GM12878 (cell line): ENCODE data around the gene PIEZO2. TPM values are rescaled to one million over a fixed set of nuclear protein-coding genes. Genes with fewer than 3 reads are reported as not detected.

Experiments
- ATAC-seq: fragments of 200-7000 bp; cut with Tn5 transposase; 3 replicates; pipeline ENCODE4 v1.9.1; 2020; ENCODE audit warnings: mild to moderate bottlenecking, moderate library complexity
- BruUV-seq: library from RNA; stranded (reverse); fragments of 400-500 nt; replicated peaks from 2 replicates; lab custom pipeline; 2021; lab: Mats Ljungman, UMichigan
- CTCF ChIA-PET: fragments of 300-600 bp; sonication (Branson Sonifier 250); formaldehyde crosslinking; extraction: SDS; loops from one replicate; lab custom pipeline; 2021; ENCODE audit warnings: inconsistent platforms; lab: Yijun Ruan, JAX
- POLR2A ChIA-PET: fragments of 350-600 bp; formaldehyde crosslinking; extraction: SDS; loops from one replicate; lab custom pipeline; 2021; ENCODE audit warnings: inconsistent platforms; lab: Charles Lee
- RAD21 ChIA-PET: fragments of 300-600 bp; sonication (Branson Sonifier 250); formaldehyde crosslinking; loops from one replicate; lab custom pipeline; 2023; ENCODE audit warnings: antibody characterized with exemption; ENCODE audit not compliant: unreplicated experiment; lab: Charles Lee
- SMC1A ChIA-PET: fragments of 300-600 bp; sonication (Branson Sonifier 250); formaldehyde crosslinking; loops from one replicate; lab custom pipeline; 2023; ENCODE audit not compliant: unreplicated experiment, uncharacterized antibody; lab: Charles Lee
- DNase-seq: peaks from one replicate; pipeline ENCODE4 v3.0.0-alpha.2; 2011; ENCODE audit warnings: low read depth, low spot score
- FAIRE-seq: peaks from 3 replicates; lab custom pipeline; 2011; peaks lifted over from hg19 to GRCh38; lab: Jason Lieb, UNC
- H2AFZ ChIP-seq: 2 replicates; pipeline ENCODE4 v1.6.0; 2011; ENCODE audit warnings: low read depth, low read length, control low read depth; ENCODE audit not compliant: control insufficient read depth
- H3K27ac ChIP-seq: 2 replicates; pipeline ENCODE4 v1.5.1; 2011; ENCODE audit warnings: control low read depth; ENCODE audit not compliant: control insufficient read depth, insufficient read depth
- H3K27me3 ChIP-seq, 2 experiments: replicated peaks in 1 of 2; 2 replicates each; pipeline versions ENCODE4 v1.6.0 to v1.6.1; 2011; ENCODE audit warnings: low read length in 1 of 2; ENCODE audit not compliant: control insufficient read depth in 2 of 2, insufficient read depth in 2 of 2
- H3K36me3 ChIP-seq, 2 experiments: 2 replicates each; pipeline ENCODE4 v1.5.1; 2011; ENCODE audit warnings: low read length in 1 of 2; ENCODE audit not compliant: control insufficient read depth in 2 of 2, insufficient read depth in 2 of 2
- H3K4me1 ChIP-seq: 2 replicates; pipeline ENCODE4 v1.6.1; 2011; ENCODE audit warnings: mild to moderate bottlenecking, low read length, moderate library complexity, mixed read lengths; ENCODE audit not compliant: control insufficient read depth, insufficient read depth
- H3K4me2 ChIP-seq: 2 replicates; pipeline ENCODE4 v1.6.0; 2011; ENCODE audit warnings: control low read depth; ENCODE audit not compliant: control insufficient read depth, insufficient read depth
- H3K4me3 ChIP-seq: fragments of 200-600 bp; sonication (generic); 2 replicates; pipeline ENCODE4 v1.5.1; 2016
- H3K79me2 ChIP-seq: 2 replicates; pipeline ENCODE4 v1.6.0; 2011; ENCODE audit warnings: low read length; ENCODE audit not compliant: control insufficient read depth, insufficient read depth
- H3K9ac ChIP-seq: 2 replicates; pipeline ENCODE4 v1.8.0; 2011; ENCODE audit warnings: low read length, control low read depth, mixed read lengths; ENCODE audit not compliant: control insufficient read depth, insufficient read depth
- H3K9me3 ChIP-seq: replicated peaks from 3 replicates; pipeline ENCODE4 v1.5.1; 2011; ENCODE audit warnings: mild to moderate bottlenecking, low read length; ENCODE audit not compliant: control insufficient read depth, insufficient read depth
- H4K20me1 ChIP-seq: 2 replicates; pipeline ENCODE4 v1.6.0; 2011; ENCODE audit not compliant: control insufficient read depth, insufficient read depth
- BHLHE40 ChIP-seq, 2 experiments: fragments of 450-650 bp in 1 of 2; IDR thresholded peaks; 2 replicates each; pipeline ENCODE4 v1.6.1; 2011 to 2017; ENCODE audit warnings: low read depth in 2 of 2, borderline replicate concordance in 1 of 2, improper control_type of control experiment in 1 of 2, low read length in 1 of 2, mild to moderate bottlenecking in 1 of 2
- ELK1 ChIP-seq: IDR thresholded peaks from 2 replicates; pipeline ENCODE4 v1.6.1; 2012; ENCODE audit warnings: low read depth, low read length, improper control_type of control experiment
- MXI1 ChIP-seq: fragments of 150-350 bp; IDR thresholded peaks from 2 replicates; pipeline ENCODE4 v1.6.1; 2011; ENCODE audit warnings: low read depth, mild to moderate bottlenecking, inconsistent platforms, low read length, improper control_type of control experiment
- NBN ChIP-seq: fragments of 450-650 bp; IDR thresholded peaks from 2 replicates; pipeline ENCODE4 v1.6.1; 2016
- NFYB ChIP-seq: IDR thresholded peaks from 2 replicates; pipeline ENCODE4 v1.6.1; 2011; ENCODE audit warnings: low read depth, mild to moderate bottlenecking, low read length, improper control_type of control experiment, moderate library complexity; ENCODE audit not compliant: insufficient read depth
- POLR2AphosphoS2 ChIP-seq: IDR thresholded peaks from 2 replicates; pipeline ENCODE4 v1.6.1; 2011; ENCODE audit warnings: low read depth, mild to moderate bottlenecking, low read length, improper control_type of control experiment, moderate library complexity
- RAD21 ChIP-seq: IDR thresholded peaks from 2 replicates; pipeline ENCODE4 v1.6.1; 2011; ENCODE audit warnings: mild to moderate bottlenecking, low read depth, low read length, moderate library complexity; ENCODE audit not compliant: insufficient read depth
- RELA ChIP-seq: fragments of 450-650 bp; IDR thresholded peaks from 2 replicates; pipeline ENCODE4 v1.8.0; 2014; ENCODE audit warnings: borderline replicate concordance; ENCODE audit not compliant: partially characterized antibody
- SRF ChIP-seq, 2 experiments: IDR thresholded peaks; 2 replicates each; pipeline ENCODE4 v1.6.1; 2011; ENCODE audit warnings: low read depth in 2 of 2, low read length in 2 of 2, mild to moderate bottlenecking in 1 of 2, moderate library complexity in 1 of 2
- SUZ12 ChIP-seq: fragments of 200-600 bp; sonication (generic); IDR thresholded peaks from one replicate; pipeline ENCODE4 v1.6.1; 2018; ENCODE audit warnings: antibody characterized with exemption, mild to moderate bottlenecking; ENCODE audit not compliant: unreplicated experiment
- TBL1XR1 ChIP-seq: IDR thresholded peaks from 2 replicates; pipeline ENCODE4 v1.6.1; 2012; ENCODE audit warnings: low read depth, low read length, improper control_type of control experiment
- WRNIP1 ChIP-seq: IDR thresholded peaks from 2 replicates; pipeline ENCODE4 v1.6.1; 2011; ENCODE audit warnings: low read depth, low read length, improper control_type of control experiment, borderline replicate concordance
- YY1 ChIP-seq: IDR thresholded peaks from 2 replicates; pipeline ENCODE4 v1.6.1; 2011; ENCODE audit warnings: low read depth, mild to moderate bottlenecking, low read length
- ZNF274 ChIP-seq: IDR thresholded peaks from one replicate; pipeline ENCODE4 v1.8.0; 2011; ENCODE audit not compliant: insufficient read length, insufficient read depth
- ZZZ3 ChIP-seq: IDR thresholded peaks from 2 replicates; pipeline ENCODE4 v1.6.1; 2011; ENCODE audit warnings: low read depth; ENCODE audit not compliant: control insufficient read depth, insufficient read length
- WGBS: methylation state at CpG from one replicate; pipeline ENCODE4 v1.1.6; 2016; ENCODE audit warnings: low lambda C conversion rate; ENCODE audit not compliant: insufficient replicate concordance, insufficient coverage; ENCODE audit errors: missing lambda C conversion rate; 5-methylcytosine and 5-hydroxymethylcytosine counted together
- in situ Hi-C: fragments of 300-500 bp; cut with MboI; formaldehyde crosslinking; loops from 9 replicates; pipeline ENCODE4 v1.14.3; 2018; ENCODE audit warnings: mixed read lengths
- intact Hi-C: fragments of 100-400 bp; cut with micrococcal nuclease; formaldehyde crosslinking; loops from one replicate; pipeline ENCODE4 v1.14.2; 2022; ENCODE audit not compliant: unreplicated experiment
- polyA plus RNA-seq, 11 experiments: library from polyadenylated mRNA; depleted of rRNA in 4 of 11; unstranded in 6 of 11; stranded (reverse) in 5 of 11; fragments of >200 nt; fragmentation: Nextera tagmentation in 4 of 11; fragmentation: Illumina TruSeq in 1 of 11; extraction: Ambion mirVana in 4 of 11; extraction: Trizol in 1 of 11; gene quantifications; 1 replicate in 1 of 11; 2 replicates in 10 of 11; pipeline versions ENCODE4 v1.2.1 to v1.2.3, GENCODE V29; 2011 to 2016; ENCODE audit warnings: inconsistent platforms in 2 of 11, missing spikeins in 2 of 11, low read depth in 1 of 11
- total RNA-seq, 4 experiments: library from RNA; depleted of rRNA in 3 of 4; stranded (reverse); fragments of >200 nt in 3 of 4; fragmentation: Illumina TruSeq in 1 of 4; extraction: Trizol in 1 of 4; gene quantifications; 2 replicates each; pipeline versions ENCODE4 v1.2.1 to v1.2.3, GENCODE V29; 2013 to 2021
- TF ChIP-seq, protein P1 (sequence below): fragments of 450-650 bp; IDR thresholded peaks from 2 replicates; pipeline ENCODE4 v1.6.1; 2017; ENCODE audit warnings: low read depth, mild to moderate bottlenecking, moderate library complexity
- TF ChIP-seq, protein P2 (sequence below): fragments of 150-350 bp; IDR thresholded peaks from 2 replicates; pipeline ENCODE4 v1.6.1; 2016; ENCODE audit warnings: low read depth, low read length

PIEZO2 gene
- total and polyA plus RNA-seq, 10 of the 15 experiments (the other 5 are each of a cell fraction or from before 2014, with no cell fraction given), result 6.7 to 42.3 (median 27.4) TPM

GRCh38 chr18:11153097-11153496, 3.7 kb upstream of the PIEZO2 start:
- Histone ChIP-seq H3K9ac (no peak overlapping the region), H3K4me1 (peaks cover 33% of the 10 kb centered on the region), H3K79me2 (peaks cover 21% of the 10 kb centered on the region), H4K20me1 (no peaks in the 10 kb centered on the region), H3K4me2 (no peak overlapping the region), H3K36me3 (no peaks in the 10 kb centered on the region), H2AFZ (no peak overlapping the region), H3K9me3 (no peaks in the 10 kb centered on the region), H3K4me3 (no peak overlapping the region), H3K27me3 (no peaks in the 10 kb centered on the region), H3K27ac (no peak overlapping the region)
- no peak for DNase-seq
- no peak for FAIRE-seq
- WGBS, result 59% methylated on average over 2 of the region's 2 CpGs
- no peak for ATAC-seq
- ChIA-PET CTCF (interaction anchor here (1.0 to 11.2 kb wide), 17 partner anchors 9 to 1182 kb away, joined by 3 to 225 read pairs (median 9); partner anchors contain the start of gene NAPG), SMC1A (interaction anchor here (0.9 to 12.1 kb wide), 16 partner anchors 10 to 593 kb away, joined by 3 to 256 read pairs (median 8); no protein-coding TSS in a partner anchor), RAD21 (interaction anchor here (1.2 to 7.2 kb wide), 16 partner anchors 9 to 1180 kb away, joined by 3 to 127 read pairs (median 8); no protein-coding TSS in a partner anchor), POLR2A (no interaction called here)
- in situ Hi-C loops (loop anchor here (5.0 kb wide), 2 partner anchors 591 to 1181 kb away; no protein-coding TSS in a partner anchor), intact Hi-C loops (loop anchor here (10.0 kb wide), 1 partner anchor 1188 kb away; no protein-coding TSS in a partner anchor)
- BruUV-seq, result no TSS peak
- TF ChIP-seq TBL1XR1 (no peak), RELA (no peak), POLR2AphosphoS2 (no peak), ELK1 (no peak), NFYB (no peak), SRF (IDR thresholded peaks at IDR 0.05; ENCODE audit: low read depth in 2 of 2, low read length in 2 of 2) (no peak), MXI1 (no peak), NBN (no peak), YY1 (no peak), SUZ12 (no peak), ZZZ3 (no peak), ZNF274 (no peak), WRNIP1 (no peak), RAD21 (no peak), BHLHE40 (IDR thresholded peaks at IDR 0.05; ENCODE audit: borderline replicate concordance in 1 of 2, low read depth in 2 of 2, low read length in 1 of 2) (no peak)
- TF ChIP-seq, protein P1, sequence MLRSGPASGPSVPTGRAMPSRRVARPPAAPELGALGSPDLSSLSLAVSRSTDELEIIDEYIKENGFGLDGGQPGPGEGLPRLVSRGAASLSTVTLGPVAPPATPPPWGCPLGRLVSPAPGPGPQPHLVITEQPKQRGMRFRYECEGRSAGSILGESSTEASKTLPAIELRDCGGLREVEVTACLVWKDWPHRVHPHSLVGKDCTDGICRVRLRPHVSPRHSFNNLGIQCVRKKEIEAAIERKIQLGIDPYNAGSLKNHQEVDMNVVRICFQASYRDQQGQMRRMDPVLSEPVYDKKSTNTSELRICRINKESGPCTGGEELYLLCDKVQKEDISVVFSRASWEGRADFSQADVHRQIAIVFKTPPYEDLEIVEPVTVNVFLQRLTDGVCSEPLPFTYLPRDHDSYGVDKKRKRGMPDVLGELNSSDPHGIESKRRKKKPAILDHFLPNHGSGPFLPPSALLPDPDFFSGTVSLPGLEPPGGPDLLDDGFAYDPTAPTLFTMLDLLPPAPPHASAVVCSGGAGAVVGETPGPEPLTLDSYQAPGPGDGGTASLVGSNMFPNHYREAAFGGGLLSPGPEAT, result no peak
- TF ChIP-seq, protein P2, sequence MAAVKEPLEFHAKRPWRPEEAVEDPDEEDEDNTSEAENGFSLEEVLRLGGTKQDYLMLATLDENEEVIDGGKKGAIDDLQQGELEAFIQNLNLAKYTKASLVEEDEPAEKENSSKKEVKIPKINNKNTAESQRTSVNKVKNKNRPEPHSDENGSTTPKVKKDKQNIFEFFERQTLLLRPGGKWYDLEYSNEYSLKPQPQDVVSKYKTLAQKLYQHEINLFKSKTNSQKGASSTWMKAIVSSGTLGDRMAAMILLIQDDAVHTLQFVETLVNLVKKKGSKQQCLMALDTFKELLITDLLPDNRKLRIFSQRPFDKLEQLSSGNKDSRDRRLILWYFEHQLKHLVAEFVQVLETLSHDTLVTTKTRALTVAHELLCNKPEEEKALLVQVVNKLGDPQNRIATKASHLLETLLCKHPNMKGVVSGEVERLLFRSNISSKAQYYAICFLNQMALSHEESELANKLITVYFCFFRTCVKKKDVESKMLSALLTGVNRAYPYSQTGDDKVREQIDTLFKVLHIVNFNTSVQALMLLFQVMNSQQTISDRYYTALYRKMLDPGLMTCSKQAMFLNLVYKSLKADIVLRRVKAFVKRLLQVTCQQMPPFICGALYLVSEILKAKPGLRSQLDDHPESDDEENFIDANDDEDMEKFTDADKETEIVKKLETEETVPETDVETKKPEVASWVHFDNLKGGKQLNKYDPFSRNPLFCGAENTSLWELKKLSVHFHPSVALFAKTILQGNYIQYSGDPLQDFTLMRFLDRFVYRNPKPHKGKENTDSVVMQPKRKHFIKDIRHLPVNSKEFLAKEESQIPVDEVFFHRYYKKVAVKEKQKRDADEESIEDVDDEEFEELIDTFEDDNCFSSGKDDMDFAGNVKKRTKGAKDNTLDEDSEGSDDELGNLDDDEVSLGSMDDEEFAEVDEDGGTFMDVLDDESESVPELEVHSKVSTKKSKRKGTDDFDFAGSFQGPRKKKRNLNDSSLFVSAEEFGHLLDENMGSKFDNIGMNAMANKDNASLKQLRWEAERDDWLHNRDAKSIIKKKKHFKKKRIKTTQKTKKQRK, result no peak
